ENCODE results near the gene GAB2. TPM values are rescaled to one million over a fixed set of nuclear protein-coding genes. Genes with fewer than 3 reads are reported as not detected.

GAB2 gene
- polyA plus RNA-seq, 2 donors: 6.2 to 6.6 TPM

- Histone ChIP-seq H3K36me3 (ENCODE audit: control insufficient read depth in 2 of 2, insufficient read depth in 2 of 2, low read length in 1 of 2) (peaks cover 5 to 30% of the 10 kb centered on the region in 2 donors), H3K4me1 (ENCODE audit: control insufficient read depth in 2 of 2, insufficient read depth in 2 of 2, low read length in 1 of 2) (peaks cover 0 to 2% of the 10 kb centered on the region in 2 donors), H3K4me3 (ENCODE audit: low read depth in 1 of 2, low read length in 2 of 2) (no peak overlapping the region), H3K9me3 (ENCODE audit: control insufficient read depth in 2 of 2, insufficient read depth in 1 of 2, low read depth in 1 of 2, low read length in 1 of 2) (no peaks in the 10 kb centered on the region), H3K27me3 (ENCODE audit: control insufficient read depth in 1 of 2, insufficient read depth in 2 of 2, low read length in 2 of 2) (no peaks in the 10 kb centered on the region), H3K27ac (ENCODE audit: low read depth in 2 of 2, low read length in 1 of 2) (no peak overlapping the region)
- 83 to 86% methylated on average over 8 of the region's 8 CpGs for WGBS, 2 donors
These were observed 203.9 kb downstream of the GAB2 start for GRCh38 chr11:78213526-78214330.

GRCh38 chr11:78212586-78213371, 204.8 kb downstream of the GAB2 start:
- WGBS, 2 donors: 90 to 91% methylated on average over 11 of the region's 11 CpGs
- Histone ChIP-seq H3K9me3 (ENCODE audit: control insufficient read depth in 2 of 2, insufficient read depth in 1 of 2, low read depth in 1 of 2, low read length in 1 of 2) (no peaks in the 10 kb centered on the region), H3K27ac (ENCODE audit: low read depth in 2 of 2, low read length in 1 of 2) (no peak overlapping the region), H3K4me3 (ENCODE audit: low read depth in 1 of 2, low read length in 2 of 2) (no peak overlapping the region), H3K27me3 (ENCODE audit: control insufficient read depth in 1 of 2, insufficient read depth in 2 of 2, low read length in 2 of 2) (no peaks in the 10 kb centered on the region), H3K36me3 (ENCODE audit: control insufficient read depth in 2 of 2, insufficient read depth in 2 of 2, low read length in 1 of 2) (peaks cover 6 to 32% of the 10 kb centered on the region in 2 donors), H3K4me1 (ENCODE audit: control insufficient read depth in 2 of 2, insufficient read depth in 2 of 2, low read length in 1 of 2) (peaks cover 0 to 2% of the 10 kb centered on the region in 2 donors)

GRCh38 chr11:78211565-78211964, 206.1 kb downstream of the GAB2 start:
- no peak overlapping the region for H3K4me3 ChIP-seq (ENCODE audit: low read depth in 1 of 2, low read length in 2 of 2)
- H3K36me3 ChIP-seq (ENCODE audit: control insufficient read depth in 2 of 2, insufficient read depth in 2 of 2, low read length in 1 of 2): peaks cover 4 to 30% of the 10 kb centered on the region in 2 donors
- no peaks in the 10 kb centered on the region for H3K4me1 ChIP-seq (ENCODE audit: control insufficient read depth in 2 of 2, insufficient read depth in 2 of 2, low read length in 1 of 2)
- no peak overlapping the region for H3K27ac ChIP-seq (ENCODE audit: low read depth in 2 of 2, low read length in 1 of 2)
- 94 to 95% methylated on average over 5 of the region's 5 CpGs for WGBS, 2 donors
- H3K9me3 ChIP-seq (ENCODE audit: control insufficient read depth in 2 of 2, insufficient read depth in 1 of 2, low read depth in 1 of 2, low read length in 1 of 2): no peaks in the 10 kb centered on the region
- no peaks in the 10 kb centered on the region for H3K27me3 ChIP-seq (ENCODE audit: control insufficient read depth in 1 of 2, insufficient read depth in 2 of 2, low read length in 2 of 2)

- Histone ChIP-seq H3K4me3 (ENCODE audit: low read depth in 1 of 2, low read length in 2 of 2) (no peak overlapping the region), H3K36me3 (ENCODE audit: control insufficient read depth in 2 of 2, insufficient read depth in 2 of 2, low read length in 1 of 2) (peaks cover 4 to 26% of the 10 kb centered on the region in 2 donors), H3K9me3 (ENCODE audit: control insufficient read depth in 2 of 2, insufficient read depth in 1 of 2, low read depth in 1 of 2, low read length in 1 of 2) (no peaks in the 10 kb centered on the region), H3K4me1 (ENCODE audit: control insufficient read depth in 2 of 2, insufficient read depth in 2 of 2, low read length in 1 of 2) (no peaks in the 10 kb centered on the region), H3K27me3 (ENCODE audit: control insufficient read depth in 1 of 2, insufficient read depth in 2 of 2, low read length in 2 of 2) (no peaks in the 10 kb centered on the region), H3K27ac (ENCODE audit: low read depth in 2 of 2, low read length in 1 of 2) (no peak overlapping the region)
- WGBS, 2 donors: 89 to 90% methylated on average over 29 to 31 of the region's 31 CpGs
These were observed 207.5 kb downstream of the GAB2 start for GRCh38 chr11:78210000-78210608.

GRCh38 chr11:78209478-78209877, 208.1 kb downstream of the GAB2 start:
- Histone ChIP-seq H3K36me3 (ENCODE audit: control insufficient read depth in 2 of 2, insufficient read depth in 2 of 2, low read length in 1 of 2) (peaks cover 4 to 23% of the 10 kb centered on the region in 2 donors), H3K27me3 (ENCODE audit: control insufficient read depth in 1 of 2, insufficient read depth in 2 of 2, low read length in 2 of 2) (no peaks in the 10 kb centered on the region), H3K4me1 (ENCODE audit: control insufficient read depth in 2 of 2, insufficient read depth in 2 of 2, low read length in 1 of 2) (no peaks in the 10 kb centered on the region), H3K9me3 (ENCODE audit: control insufficient read depth in 2 of 2, insufficient read depth in 1 of 2, low read depth in 1 of 2, low read length in 1 of 2) (no peaks in the 10 kb centered on the region), H3K4me3 (ENCODE audit: low read depth in 1 of 2, low read length in 2 of 2) (no peak overlapping the region), H3K27ac (ENCODE audit: low read depth in 2 of 2, low read length in 1 of 2) (no peak overlapping the region)
- WGBS, 2 donors: 92% methylated on average over 18 of the region's 18 CpGs

GRCh38 chr11:78208257-78209165, 209.1 kb downstream of the GAB2 start:
- H3K4me1 ChIP-seq (ENCODE audit: control insufficient read depth in 2 of 2, insufficient read depth in 2 of 2, low read length in 1 of 2): no peaks in the 10 kb centered on the region
- H3K4me3 ChIP-seq (ENCODE audit: low read depth in 1 of 2, low read length in 2 of 2): no peak overlapping the region
- H3K27me3 ChIP-seq (ENCODE audit: control insufficient read depth in 1 of 2, insufficient read depth in 2 of 2, low read length in 2 of 2): no peaks in the 10 kb centered on the region
- H3K36me3 ChIP-seq (ENCODE audit: control insufficient read depth in 2 of 2, insufficient read depth in 2 of 2, low read length in 1 of 2): peaks cover 4 to 19% of the 10 kb centered on the region in 2 donors
- no peaks in the 10 kb centered on the region for H3K9me3 ChIP-seq (ENCODE audit: control insufficient read depth in 2 of 2, insufficient read depth in 1 of 2, low read depth in 1 of 2, low read length in 1 of 2)
- H3K27ac ChIP-seq (ENCODE audit: low read depth in 2 of 2, low read length in 1 of 2): no peak overlapping the region
- WGBS, 2 donors: 92 to 95% methylated on average over 16 of the region's 16 CpGs

- Histone ChIP-seq H3K27me3 (ENCODE audit: control insufficient read depth in 1 of 2, insufficient read depth in 2 of 2, low read length in 2 of 2) (no peaks in the 10 kb centered on the region), H3K4me1 (ENCODE audit: control insufficient read depth in 2 of 2, insufficient read depth in 2 of 2, low read length in 1 of 2) (no peaks in the 10 kb centered on the region), H3K4me3 (ENCODE audit: low read depth in 1 of 2, low read length in 2 of 2) (no peak overlapping the region), H3K27ac (ENCODE audit: low read depth in 2 of 2, low read length in 1 of 2) (no peak overlapping the region), H3K36me3 (ENCODE audit: control insufficient read depth in 2 of 2, insufficient read depth in 2 of 2, low read length in 1 of 2) (peaks cover 4 to 19% of the 10 kb centered on the region in 2 donors), H3K9me3 (ENCODE audit: control insufficient read depth in 2 of 2, insufficient read depth in 1 of 2, low read depth in 1 of 2, low read length in 1 of 2) (no peaks in the 10 kb centered on the region)
- 85 to 88% methylated on average over 11 of the region's 11 CpGs for WGBS, 2 donors
These were observed 209.9 kb downstream of the GAB2 start for GRCh38 chr11:78207532-78208256.

GRCh38 chr11:78205691-78206090, 211.9 kb downstream of the GAB2 start:
- Histone ChIP-seq H3K4me3 (ENCODE audit: low read depth in 1 of 2, low read length in 2 of 2) (no peak overlapping the region), H3K27ac (ENCODE audit: low read depth in 2 of 2, low read length in 1 of 2) (no peak overlapping the region), H3K9me3 (ENCODE audit: control insufficient read depth in 2 of 2, insufficient read depth in 1 of 2, low read depth in 1 of 2, low read length in 1 of 2) (no peaks in the 10 kb centered on the region), H3K27me3 (ENCODE audit: control insufficient read depth in 1 of 2, insufficient read depth in 2 of 2, low read length in 2 of 2) (no peaks in the 10 kb centered on the region), H3K4me1 (ENCODE audit: control insufficient read depth in 2 of 2, insufficient read depth in 2 of 2, low read length in 1 of 2) (no peaks in the 10 kb centered on the region), H3K36me3 (ENCODE audit: control insufficient read depth in 2 of 2, insufficient read depth in 2 of 2, low read length in 1 of 2) (peaks cover 4 to 25% of the 10 kb centered on the region in 2 donors)
- WGBS, 2 donors: 93 to 96% methylated on average over 7 of the region's 7 CpGs
